Thoracic aorta (tissue), 2 donors: ENCODE data around the gene ZBED4. TPM values are rescaled to one million over a fixed set of nuclear protein-coding genes. Genes with fewer than 3 reads are reported as not detected.

ENCODE experiments used
- ATAC-seq: fragments of 150-250 bp; one replicate; pipeline ENCODE4 v1.8.0; 2017; ENCODE audit warnings: low read depth; ENCODE audit not compliant: insufficient number of reproducible peaks, low FRiP score
- DNase-seq: peaks from one replicate; pipeline ENCODE4 v3.0.0-alpha.2; 2020; ENCODE audit warnings: low spot score
- H3K27ac ChIP-seq, 2 donors: fragments of 200-600 bp; sonication (generic); 1 replicate in 1 of 2; 2 replicates in 1 of 2; pipeline ENCODE4 v1.5.1; 2016; ENCODE audit warnings: mild to moderate bottlenecking in 2 of 2, moderate library complexity in 2 of 2
- H3K27me3 ChIP-seq: fragments of 200-600 bp; sonication (generic); replicated peaks from 2 replicates; pipeline ENCODE4 v1.6.0; 2016; ENCODE audit warnings: mild to moderate bottlenecking; ENCODE audit not compliant: insufficient read depth
- H3K36me3 ChIP-seq: fragments of 200-600 bp; sonication (generic); one replicate; pipeline ENCODE4 v1.5.1; 2016
- H3K4me1 ChIP-seq, 2 donors: fragments of 200-600 bp; sonication (generic); 1 replicate in 1 of 2; 2 replicates in 1 of 2; pipeline versions ENCODE4 v1.5.1 to v1.6.0; 2016; ENCODE audit warnings: low read depth in 2 of 2, mild to moderate bottlenecking in 1 of 2; ENCODE audit not compliant: control insufficient read depth in 1 of 2
- H3K4me3 ChIP-seq: fragments of 200-600 bp; sonication (generic); 2 replicates; pipeline ENCODE4 v1.5.1; 2016; ENCODE audit warnings: mild to moderate bottlenecking
- H3K9me3 ChIP-seq: fragments of 200-600 bp; sonication (generic); 2 replicates; pipeline ENCODE4 v1.5.1; 2016
- CTCF ChIP-seq: fragments of 200-600 bp; sonication (generic); IDR thresholded peaks from one replicate; pipeline ENCODE4 v1.5.1; 2019; ENCODE audit warnings: antibody characterized with exemption
- total RNA-seq, 2 donors: library from RNA; depleted of rRNA; stranded (reverse); fragments of >200 nt; gene quantifications; one replicate each; pipeline versions ENCODE4 v1.1.0 to v1.2.3, GENCODE V29; 2016

Gene ZBED4
- total RNA-seq, 2 donors from 2014 or later, result 9.2 to 15.1 TPM

- Histone ChIP-seq H3K27ac (no peak overlapping the region), H3K9me3 (no peaks in the 10 kb centered on the region), H3K4me3 (no peak overlapping the region), H3K27me3 (no peaks in the 10 kb centered on the region), H3K36me3 (peaks cover 14% of the 10 kb centered on the region), H3K4me1 (peaks cover 9 to 25% of the 10 kb centered on the region in 2 donors)
- ATAC-seq, result no peak
- DNase-seq, result no peak
- no peak for TF ChIP-seq CTCF
These were observed 62.0 kb downstream of the ZBED4 start for GRCh38 chr22:49915610-49916009.

- no peak overlapping the region for H3K4me3 ChIP-seq
- no peak for ATAC-seq
- TF ChIP-seq CTCF, result no peak
These were observed 63.2 kb downstream of the ZBED4 start for GRCh38 chr22:49916831-49917230.

GRCh38 chr22:49917974-49918910 is 64.6 kb downstream of the ZBED4 start, which contains the start of the genes ALG12 and CRELD2:
Gene ALG12 (minus strand): TSS chr22:49918438. CDS start chr22:49913765, 4,673 bp downstream.
Gene CRELD2 (plus strand): TSS chr22:49918634. CDS start chr22:49918770, 136 bp downstream.
- peaks cover 8% of the 10 kb centered on the region for H3K36me3 ChIP-seq
- H3K9me3 ChIP-seq, result no peaks in the 10 kb centered on the region
- no peak for TF ChIP-seq CTCF
- ATAC-seq, result peak; percentile 99
- peaks cover 9 to 25% of the 10 kb centered on the region in 2 donors for H3K4me1 ChIP-seq
- DNase-seq, result peak; percentile 93
- H3K4me3 ChIP-seq, result peak within 1 kb of the TSS; percentile 98
- peak within 1 kb of the TSS; percentile 90 to 97 for H3K27ac ChIP-seq
- no peaks in the 10 kb centered on the region for H3K27me3 ChIP-seq

More at GRCh38 chr22:49916831-49917230, 63.2 kb downstream of the ZBED4 start:
- H3K36me3 ChIP-seq, result peaks cover 14% of the 10 kb centered on the region
- no peak overlapping the region for H3K27ac ChIP-seq
- H3K4me1 ChIP-seq, result peaks cover 9 to 25% of the 10 kb centered on the region in 2 donors
- DNase-seq, result no peak
- no peaks in the 10 kb centered on the region for H3K9me3 ChIP-seq
- no peaks in the 10 kb centered on the region for H3K27me3 ChIP-seq

GRCh38 chr22:49918911-49919881 is 65.6 kb downstream of the ZBED4 start:
- Histone ChIP-seq H3K4me3 (peak overlapping the region; percentile 98), H3K9me3 (no peaks in the 10 kb centered on the region), H3K27me3 (no peaks in the 10 kb centered on the region), H3K27ac (peak overlapping the region in 1 of 2 donors; percentile 97), H3K36me3 (peaks cover 7% of the 10 kb centered on the region), H3K4me1 (peaks cover 9 to 25% of the 10 kb centered on the region in 2 donors)
- DNase-seq (no peak), ATAC-seq (no peak)
- no peak for TF ChIP-seq CTCF
